Stimulated activated CD4-positive, alpha-beta T cell treated with anti-CD3 and anti-CD28 coated beads, TNF-alpha, amount 100 ng/mL, for 1 hour (primary cell): Measurements from ENCODE around the gene SDF2L1.
"Not testable (repeated sequence)": the region's sequence is repeated elsewhere in the genome, so short reads cannot be mapped to it uniquely, and the experiment has no call there.

Source experiments
- DNase-seq, 3 donors: peaks; one replicate each; pipeline ENCODE4 v3.0.0-alpha.2; 2020; ENCODE audit warnings: low read depth in 3 of 3, low spot score in 1 of 3

SDF2L1 gene

DNA sequence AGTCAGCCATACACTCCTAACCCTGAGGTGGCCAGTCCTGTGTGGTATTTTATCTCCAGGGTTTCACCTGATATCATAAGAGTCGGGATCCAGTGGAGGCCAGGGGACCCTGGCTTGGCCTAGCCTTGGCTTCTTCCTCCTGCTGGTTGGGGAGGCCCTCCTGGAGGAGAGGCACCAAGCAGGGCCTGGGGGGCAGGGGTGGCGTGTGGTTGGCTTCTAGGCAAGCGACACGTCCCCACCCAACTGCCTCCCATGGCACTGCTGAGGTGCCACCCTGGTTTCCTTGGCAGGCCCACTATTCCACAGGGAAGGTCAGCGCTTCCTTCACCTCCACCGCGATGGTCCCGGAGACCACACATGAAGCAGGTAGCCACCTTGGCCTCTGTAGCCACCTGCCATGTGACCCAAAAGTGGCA, 44.1 kb downstream of the SDF2L1 start:
- DNase-seq, result no peak

DNA sequence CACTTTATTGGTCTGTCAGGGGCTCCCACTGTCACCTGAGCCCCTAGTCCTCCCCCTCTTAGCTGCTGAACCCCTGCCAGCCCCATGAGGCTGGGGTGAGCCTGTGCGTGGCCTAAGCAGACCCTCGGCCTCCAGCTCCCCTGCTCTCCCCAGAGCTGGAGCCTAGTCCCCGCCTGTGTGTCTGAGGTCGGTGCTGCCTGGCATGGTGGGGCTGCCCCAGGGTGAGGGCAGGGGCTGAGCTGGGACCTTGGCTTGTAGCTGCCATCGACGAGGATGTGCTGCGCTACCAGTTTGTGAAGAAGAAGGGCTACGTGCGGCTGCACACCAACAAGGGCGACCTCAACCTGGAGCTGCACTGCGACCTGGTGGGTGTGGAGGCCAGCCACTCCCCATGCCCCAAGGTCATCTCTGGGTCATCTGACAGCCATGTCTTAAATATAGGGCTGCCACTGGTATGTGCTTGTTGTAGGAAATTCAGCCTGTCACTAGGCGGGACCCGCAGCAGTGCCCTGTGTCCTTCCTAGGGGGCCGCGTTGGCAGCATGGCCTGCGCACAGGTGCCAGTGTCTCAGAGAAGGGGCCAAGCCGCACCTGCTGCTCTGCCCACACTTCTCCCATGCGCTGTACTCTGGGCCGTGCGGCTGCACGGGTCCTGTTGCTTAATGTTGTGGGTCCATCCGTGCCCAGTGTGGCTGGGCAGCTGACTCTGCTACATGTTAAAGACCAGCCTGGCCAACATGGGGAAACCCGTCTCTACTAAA, 44.7 kb downstream of the SDF2L1 start:
- DNase-seq, result no peak

DNA sequence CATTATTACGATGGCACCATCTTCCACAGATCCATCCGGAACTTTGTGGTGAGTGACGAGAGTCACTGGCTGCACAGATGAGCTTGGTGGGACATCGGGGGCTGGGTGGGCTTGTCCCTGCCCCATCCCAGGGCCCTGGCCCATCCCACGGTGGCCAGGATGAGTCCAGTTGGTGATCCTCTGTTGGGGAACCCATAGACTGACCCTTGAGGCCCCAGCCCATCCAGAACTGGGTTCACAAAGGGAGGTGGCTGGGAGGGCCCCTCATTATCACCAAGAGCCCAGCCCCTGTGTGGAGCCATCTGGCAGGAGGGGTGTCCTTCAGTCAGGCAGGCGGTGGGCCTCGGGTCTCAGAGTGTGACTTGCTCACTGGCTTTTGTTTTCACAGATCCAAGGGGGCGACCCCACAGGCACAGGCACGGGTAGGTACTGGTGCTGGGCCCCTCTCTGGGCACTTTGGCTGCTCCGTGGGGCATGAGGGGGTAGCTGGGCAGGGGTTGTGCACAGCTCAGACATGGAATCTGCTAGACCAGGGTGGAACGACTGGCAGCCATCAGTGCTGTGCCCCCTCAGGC, 45.7 kb downstream of the SDF2L1 start:
- no peak for DNase-seq

DNA sequence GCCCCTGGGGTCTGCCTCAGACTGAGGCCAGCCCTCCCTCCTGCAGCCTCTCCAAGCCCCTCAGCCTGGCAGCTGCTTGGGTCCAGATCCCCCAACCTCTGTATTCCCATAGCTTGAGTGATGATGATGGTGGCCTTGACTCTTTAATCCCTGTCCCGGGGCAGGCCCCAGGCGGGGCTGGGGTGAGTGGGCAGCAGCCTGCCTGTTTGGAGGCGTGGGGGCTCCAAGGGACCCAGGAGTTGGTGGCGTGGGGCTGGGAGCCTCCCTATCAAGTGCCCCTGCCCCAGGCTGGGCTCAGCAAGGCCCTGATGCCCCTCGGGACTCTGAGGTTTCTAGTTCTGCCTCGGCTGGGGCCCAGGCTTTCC, 46.2 kb downstream of the SDF2L1 start:
- no peak for DNase-seq

DNA sequence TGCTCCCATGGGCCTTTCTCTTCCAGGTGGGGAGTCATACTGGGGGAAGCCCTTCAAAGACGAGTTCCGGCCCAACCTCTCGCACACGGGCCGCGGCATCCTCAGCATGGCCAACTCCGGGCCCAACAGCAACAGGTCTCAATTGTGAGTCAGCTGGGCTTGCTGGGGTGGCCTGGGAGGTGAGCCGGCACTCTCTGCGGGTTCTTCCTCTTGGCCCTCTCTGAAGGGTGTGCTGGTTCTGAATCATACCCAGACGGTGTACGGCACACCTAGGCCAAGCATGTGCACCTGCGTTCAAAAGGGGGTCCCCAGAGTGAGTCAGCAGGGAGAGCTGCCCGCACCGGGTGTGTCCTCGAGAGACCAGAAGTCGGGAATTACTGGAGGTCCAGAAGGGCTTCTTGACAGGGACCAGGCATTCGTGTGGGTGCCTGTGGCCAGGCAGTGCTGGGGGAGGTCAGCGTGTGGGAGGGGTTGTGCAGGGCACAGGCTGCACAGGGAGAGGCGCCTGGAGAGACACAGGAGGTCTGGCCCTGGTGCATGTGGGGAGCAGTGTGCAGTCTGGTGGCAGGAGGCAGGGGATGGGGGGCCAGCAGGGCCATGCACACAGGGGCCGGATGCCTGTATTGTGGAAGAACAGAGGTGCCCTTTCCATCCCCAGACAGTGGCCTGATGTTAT, 46.7 kb downstream of the SDF2L1 start:
- DNase-seq, result no peak

DNA sequence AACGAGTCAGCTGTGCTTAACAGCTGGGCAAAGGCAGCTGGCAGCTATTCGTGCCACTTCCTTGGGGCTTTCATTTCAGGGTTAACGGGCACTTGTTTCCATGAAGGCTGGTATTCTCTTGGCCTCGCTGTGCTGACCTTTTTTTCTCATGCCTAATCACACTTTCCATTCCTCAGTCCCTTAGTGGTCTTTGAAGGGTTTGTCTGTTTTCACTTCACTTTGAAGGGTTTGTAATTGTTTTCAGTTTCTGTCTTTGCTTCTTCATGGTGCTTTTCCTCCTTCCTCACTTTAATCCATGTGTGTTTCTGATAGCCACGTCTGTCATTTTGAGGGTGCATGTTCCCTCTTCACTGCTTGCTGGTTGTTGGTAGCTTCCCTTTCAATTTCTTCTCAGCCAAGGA, 48.3 kb downstream of the SDF2L1 start:
- no peak for DNase-seq

DNA sequence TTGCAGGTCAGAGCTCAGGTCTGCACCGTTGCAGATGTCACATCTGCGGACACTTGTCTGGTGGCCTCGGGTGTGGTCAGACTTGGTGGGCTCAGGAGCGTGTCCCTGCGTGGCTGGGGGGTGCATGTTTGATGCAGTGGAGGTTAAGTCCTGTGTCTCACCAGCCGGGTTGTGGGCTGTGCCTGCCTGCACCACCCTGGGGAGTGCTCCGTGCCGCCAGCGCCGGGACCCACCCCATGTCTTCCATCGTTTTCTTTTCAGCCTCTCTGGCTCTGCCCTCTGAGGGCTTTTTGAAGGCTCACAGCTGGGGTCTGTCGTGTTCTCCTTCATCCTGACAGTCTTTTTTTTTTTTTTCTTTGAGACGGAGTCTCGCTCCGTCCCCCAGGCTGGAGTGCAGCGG, 49.7 kb downstream of the SDF2L1 start:
- no peak for DNase-seq

DNA sequence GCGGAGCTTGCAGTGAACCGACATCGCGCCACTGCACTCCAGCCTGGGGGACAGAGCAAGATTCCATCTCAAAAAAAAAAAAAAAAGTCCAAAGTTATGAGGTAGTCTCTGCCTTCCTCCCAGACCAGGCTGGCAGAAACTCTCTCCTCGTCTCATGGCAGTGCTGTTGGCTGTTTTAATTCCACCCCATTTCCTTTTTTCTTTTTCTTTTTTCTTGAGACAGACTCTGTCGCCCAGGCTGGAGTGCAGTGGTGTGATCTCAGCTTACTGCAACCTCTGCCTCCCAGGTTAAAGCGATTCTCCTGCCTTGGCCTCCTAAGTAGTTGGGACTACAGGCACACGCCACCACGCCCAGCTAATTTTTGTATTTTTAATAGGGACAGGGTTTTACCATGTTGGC, 50.8 kb downstream of the SDF2L1 start:
- DNase-seq, result not testable (repeated sequence)

DNA sequence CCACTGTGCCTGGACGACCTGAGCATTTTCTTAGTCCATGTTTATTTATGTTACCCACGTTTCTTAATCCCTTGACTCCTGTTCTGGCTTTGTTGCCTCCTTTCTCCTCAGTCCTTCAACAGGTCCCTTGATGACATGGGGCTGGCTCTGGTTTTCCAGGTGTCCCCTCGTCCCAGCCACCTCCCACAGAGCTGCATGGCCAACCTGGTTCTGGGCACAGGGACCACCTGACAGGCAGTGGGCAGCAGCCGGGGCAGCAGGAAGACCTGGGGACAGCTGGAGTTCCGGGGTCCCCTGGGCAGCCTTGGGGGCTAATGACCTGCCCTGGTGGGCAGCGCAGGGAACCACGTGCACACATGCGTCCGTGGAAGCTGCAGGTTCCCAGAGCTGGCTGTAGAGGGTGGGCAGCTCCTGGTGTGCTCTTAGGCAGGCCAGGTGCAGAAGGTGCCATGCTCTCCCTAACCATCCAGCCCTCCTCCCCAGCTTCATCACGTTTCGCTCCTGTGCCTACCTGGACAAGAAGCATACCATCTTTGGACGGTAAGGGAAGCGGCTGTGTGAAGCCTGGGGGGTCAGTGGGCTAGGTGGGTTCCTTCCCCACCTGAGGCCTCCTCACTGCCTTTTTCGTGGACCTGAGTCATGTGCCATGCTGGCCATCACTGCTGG, 51.4 kb downstream of the SDF2L1 start:
- no peak for DNase-seq
